Measurements from ENCODE around the gene HDAC7. TPM values are rescaled to one million over a fixed set of nuclear protein-coding genes. Genes with fewer than 3 reads are reported as not detected.

Gene HDAC7
- total and polyA plus RNA-seq, 12 donors: 26.9 to 75.6 (median 40.3) TPM

- intact Hi-C loops (cut with DNase I): loop anchor here in 6 of 10 donors (2.0 to 5.0 kb wide), 2 partner anchors 49 to 52 kb away; no protein-coding TSS in a partner anchor
- no peaks in the 10 kb centered on the region for H3K9me3 ChIP-seq
- peaks cover 0 to 59% (median 29%) of the 10 kb centered on the region in 9 donors for H3K4me1 ChIP-seq
- 77 to 82% methylated on average over 5 of the region's 5 CpGs for WGBS, 2 donors
- no peak overlapping the region for H3K4me3 ChIP-seq
- no peak overlapping the region for H3K27ac ChIP-seq
- DNase-seq: peak in 1 of 2 donors; percentile 2
- ATAC-seq: no peak
- H3K36me3 ChIP-seq: no peaks in the 10 kb centered on the region
- H3K27me3 ChIP-seq: no peaks in the 10 kb centered on the region
- TF ChIP-seq, protein P1, sequence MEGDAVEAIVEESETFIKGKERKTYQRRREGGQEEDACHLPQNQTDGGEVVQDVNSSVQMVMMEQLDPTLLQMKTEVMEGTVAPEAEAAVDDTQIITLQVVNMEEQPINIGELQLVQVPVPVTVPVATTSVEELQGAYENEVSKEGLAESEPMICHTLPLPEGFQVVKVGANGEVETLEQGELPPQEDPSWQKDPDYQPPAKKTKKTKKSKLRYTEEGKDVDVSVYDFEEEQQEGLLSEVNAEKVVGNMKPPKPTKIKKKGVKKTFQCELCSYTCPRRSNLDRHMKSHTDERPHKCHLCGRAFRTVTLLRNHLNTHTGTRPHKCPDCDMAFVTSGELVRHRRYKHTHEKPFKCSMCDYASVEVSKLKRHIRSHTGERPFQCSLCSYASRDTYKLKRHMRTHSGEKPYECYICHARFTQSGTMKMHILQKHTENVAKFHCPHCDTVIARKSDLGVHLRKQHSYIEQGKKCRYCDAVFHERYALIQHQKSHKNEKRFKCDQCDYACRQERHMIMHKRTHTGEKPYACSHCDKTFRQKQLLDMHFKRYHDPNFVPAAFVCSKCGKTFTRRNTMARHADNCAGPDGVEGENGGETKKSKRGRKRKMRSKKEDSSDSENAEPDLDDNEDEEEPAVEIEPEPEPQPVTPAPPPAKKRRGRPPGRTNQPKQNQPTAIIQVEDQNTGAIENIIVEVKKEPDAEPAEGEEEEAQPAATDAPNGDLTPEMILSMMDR (IDR thresholded peaks at IDR 0.05): no peak
These were observed 53.0 kb downstream of the HDAC7 start for GRCh38 chr12:47766502-47767215.

DNA sequence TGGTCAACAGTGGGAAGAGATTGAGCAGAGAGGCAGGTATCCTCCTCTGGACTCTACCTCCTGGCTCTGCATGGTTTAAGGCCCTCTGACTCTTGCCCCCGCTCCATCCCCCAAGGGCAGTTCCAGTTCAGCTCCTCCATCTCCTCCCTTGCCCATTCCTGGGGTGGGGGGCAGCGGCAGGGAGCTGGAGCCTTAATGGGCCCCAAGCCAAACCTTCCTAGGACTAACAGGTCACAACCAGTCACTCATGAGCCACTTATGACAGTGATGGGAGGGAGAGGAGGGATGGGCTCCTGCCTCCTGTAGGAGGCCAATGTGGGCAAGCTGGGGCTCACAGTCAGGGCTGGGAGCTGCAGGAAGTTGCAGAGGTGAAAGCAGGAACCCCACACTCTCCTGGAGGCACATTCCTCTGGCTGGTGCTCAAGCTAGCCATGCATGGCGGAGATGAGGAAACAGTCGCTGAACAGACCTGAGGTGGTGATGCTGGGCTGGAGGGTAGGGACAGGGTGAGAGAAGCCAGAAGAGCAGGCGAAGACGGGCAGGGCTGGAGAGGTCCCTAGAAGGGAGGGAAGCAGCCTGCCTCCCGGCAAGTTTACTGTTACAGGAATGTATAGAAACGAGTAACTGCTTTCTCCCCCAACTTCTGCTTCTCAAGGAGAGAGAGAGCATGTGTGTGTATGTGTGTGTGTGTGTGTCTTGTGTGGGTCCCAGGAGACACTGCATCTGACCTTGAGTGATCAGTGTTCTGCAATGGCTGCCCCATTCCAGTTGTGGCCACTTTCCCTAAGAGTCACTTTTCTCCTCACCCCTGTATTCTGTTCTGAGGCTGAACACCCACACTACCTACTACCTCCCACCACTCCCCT is 56.0 kb downstream of the HDAC7 start:
- ATAC-seq: no peak
- 79 to 80% methylated on average over 8 of the region's 8 CpGs for WGBS, 2 donors
- H3K27me3 ChIP-seq: no peaks in the 10 kb centered on the region

DNA sequence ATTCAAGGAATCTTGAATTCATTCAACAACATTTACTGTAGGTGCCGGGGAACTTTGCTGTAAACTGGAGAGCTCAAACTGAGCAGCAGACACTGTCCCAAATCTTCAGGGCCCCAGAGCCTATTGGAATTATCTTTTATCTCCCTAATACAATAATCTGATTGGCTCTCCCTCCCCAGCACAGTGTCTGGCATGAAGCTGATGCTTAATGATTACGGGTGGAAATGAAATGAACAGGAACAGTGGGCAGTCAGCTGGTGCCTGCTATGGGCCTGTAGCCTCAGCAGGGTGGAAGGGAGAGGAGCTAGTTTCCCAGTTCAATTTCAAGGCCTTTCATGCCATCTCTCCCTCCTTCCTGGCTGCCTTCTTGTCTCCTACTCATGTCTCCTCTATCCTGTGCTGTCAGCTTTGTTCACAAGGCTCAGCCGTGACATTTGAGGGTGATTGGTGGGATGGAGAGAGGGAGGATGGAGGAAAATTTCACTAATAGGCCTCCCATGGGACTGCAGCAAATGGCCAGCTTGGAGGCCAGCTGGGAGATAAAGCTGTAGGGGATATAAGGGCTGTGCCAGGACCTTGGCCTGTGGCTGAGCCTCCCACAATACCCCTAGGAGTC is 56.7 kb downstream of the HDAC7 start:
- DNase-seq: no peak

More for the DNA sequence above, 56.0 kb downstream of the HDAC7 start:
- intact Hi-C loops (cut with DNase I): loop anchor here in 1 of 10 donors (2.0 kb wide), 1 partner anchor 47 kb away; no protein-coding TSS in a partner anchor
- peak overlapping the region in 2 of 10 donors; percentile 8 to 55 for H3K27ac ChIP-seq
- DNase-seq: peak in 1 of 2 donors; percentile 8
- TF ChIP-seq, protein P1 (IDR thresholded peaks at IDR 0.05): no peak
- H3K4me3 ChIP-seq: no peak overlapping the region
- H3K36me3 ChIP-seq: no peaks in the 10 kb centered on the region
- peaks cover 0 to 66% (median 37%) of the 10 kb centered on the region in 9 donors for H3K4me1 ChIP-seq
- H3K9me3 ChIP-seq: no peaks in the 10 kb centered on the region

More for the DNA sequence above, 56.7 kb downstream of the HDAC7 start:
- Histone ChIP-seq H3K36me3 (no peaks in the 10 kb centered on the region), H3K4me1 (peaks cover under 1 to 61% (median 44%) of the 10 kb centered on the region in 9 donors), H3K9me3 (no peaks in the 10 kb centered on the region), H3K27me3 (no peaks in the 10 kb centered on the region), H3K4me3 (no peak overlapping the region), H3K27ac (peak overlapping the region in 3 of 10 donors; percentile 8 to 55 (median 15))
- TF ChIP-seq, protein P1 (IDR thresholded peaks at IDR 0.05): no peak
- 70 to 72% methylated on average over 3 of the region's 3 CpGs for WGBS, 2 donors
- intact Hi-C loops (cut with DNase I): no loop called here
- ATAC-seq: no peak
